ENCODE measurements around the gene PRKAG2. TPM values are rescaled to one million over a fixed set of nuclear protein-coding genes. Genes with fewer than 3 reads are reported as not detected.

Gene PRKAG2
- total and polyA plus RNA-seq, 8 donors = 19.9 to 302 (median 60.9) TPM

GRCh38 chr7:151723321-151723720, 153.6 kb downstream of the PRKAG2 start:
- no peak overlapping the region for H3K4me3 ChIP-seq
- H3K36me3 ChIP-seq = no peaks in the 10 kb centered on the region
- no peaks in the 10 kb centered on the region for H3K9me3 ChIP-seq
- intact Hi-C loops (cut with DNase I; ENCODE audit: low total_unique reads) = no loop called here
- peaks cover 18 to 56% (median 34%) of the 10 kb centered on the region in 4 donors for H3K4me1 ChIP-seq
- no peak for TF ChIP-seq EP300 (IDR thresholded peaks at IDR 0.05)
- TF ChIP-seq CTCF (IDR thresholded peaks at IDR 0.05) = no peak
- no peak for TF ChIP-seq POLR2A (IDR thresholded peaks at IDR 0.05)
- TF ChIP-seq POLR2AphosphoS5 (IDR thresholded peaks at IDR 0.05) = no peak
- 88 to 97% (median 95%) methylated on average over 12 of the region's 12 CpGs for WGBS, 5 donors
- no peak for DNase-seq
- H3K27ac ChIP-seq = no peak overlapping the region
- no peaks in the 10 kb centered on the region for H3K27me3 ChIP-seq

DNA sequence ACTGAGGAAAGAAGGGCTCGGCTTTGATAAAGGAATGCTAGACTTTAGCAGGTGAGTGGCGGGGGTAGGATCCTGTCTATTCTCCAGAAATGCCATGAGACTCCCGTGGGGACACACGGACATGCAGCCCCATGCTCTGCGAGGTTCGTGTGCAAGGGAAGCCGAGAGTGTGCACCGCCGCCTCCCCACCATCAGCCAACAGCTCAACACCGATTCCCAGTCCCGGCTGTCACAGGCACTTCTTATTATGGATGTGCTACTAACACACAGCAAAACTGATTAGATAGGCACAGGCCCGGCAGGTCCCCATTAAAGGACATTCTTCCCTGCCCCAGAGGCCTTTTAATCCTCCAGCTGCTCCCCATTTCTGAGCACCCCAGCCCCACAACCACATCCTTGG, 154.4 kb downstream of the PRKAG2 start:
- no peak for DNase-seq
- no peaks in the 10 kb centered on the region for H3K9me3 ChIP-seq
- intact Hi-C loops (cut with DNase I; ENCODE audit: low total_unique reads) = no loop called here
- 80 to 86% (median 84%) methylated on average over 12 of the region's 12 CpGs for WGBS, 5 donors
- peaks cover 13 to 55% (median 31%) of the 10 kb centered on the region in 4 donors for H3K4me1 ChIP-seq
- no peak overlapping the region for H3K27ac ChIP-seq
- H3K4me3 ChIP-seq = no peak overlapping the region
- no peaks in the 10 kb centered on the region for H3K27me3 ChIP-seq
- no peak for TF ChIP-seq EP300 (IDR thresholded peaks at IDR 0.05)
- H3K36me3 ChIP-seq = no peaks in the 10 kb centered on the region

DNA sequence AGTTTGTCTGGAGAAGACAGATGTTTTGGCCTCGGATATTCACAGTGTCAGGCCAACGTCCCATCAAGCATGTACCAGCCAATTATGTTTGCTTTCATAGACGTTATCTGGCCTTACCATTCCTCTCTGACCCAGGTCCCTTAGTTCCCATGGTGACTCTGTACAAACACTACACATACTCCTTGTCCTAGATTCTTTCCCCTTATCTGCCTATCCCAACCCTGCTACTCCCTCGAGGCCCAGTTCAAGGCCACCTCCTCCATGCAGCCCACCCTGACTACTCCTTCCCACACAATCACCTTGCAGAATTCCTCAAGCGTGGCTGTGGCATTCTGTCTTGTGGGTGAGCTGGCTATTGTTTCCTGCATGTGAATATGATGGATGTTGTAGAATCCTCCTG, 155.2 kb downstream of the PRKAG2 start:
- Histone ChIP-seq H3K36me3 (no peaks in the 10 kb centered on the region), H3K4me1 (peaks cover 8 to 55% (median 31%) of the 10 kb centered on the region in 4 donors), H3K4me3 (no peak overlapping the region), H3K27me3 (no peaks in the 10 kb centered on the region), H3K9me3 (no peaks in the 10 kb centered on the region), H3K27ac (no peak overlapping the region)
- intact Hi-C loops (cut with DNase I; ENCODE audit: low total_unique reads) = no loop called here
- WGBS, 5 donors = 34 to 62% (median 46%) methylated on average over 5 of the region's 5 CpGs
- peak in 1 of 2 donors; percentile 71 for DNase-seq
- TF ChIP-seq POLR2AphosphoS5 (IDR thresholded peaks at IDR 0.05) (peak in 1 of 3 donors; percentile 30), CTCF (IDR thresholded peaks at IDR 0.05) (no peak), POLR2A (IDR thresholded peaks at IDR 0.05) (no peak), EP300 (IDR thresholded peaks at IDR 0.05) (no peak)

GRCh38 chr7:151721236-151721635, 155.7 kb downstream of the PRKAG2 start:
- Histone ChIP-seq H3K9me3 (no peaks in the 10 kb centered on the region), H3K36me3 (no peaks in the 10 kb centered on the region), H3K27ac (peak overlapping the region in 1 of 5 donors; percentile 16), H3K4me3 (no peak overlapping the region), H3K4me1 (peaks cover 12 to 56% (median 36%) of the 10 kb centered on the region in 4 donors), H3K27me3 (no peaks in the 10 kb centered on the region)
- DNase-seq = no peak
- no peak for TF ChIP-seq EP300 (IDR thresholded peaks at IDR 0.05)
- TF ChIP-seq POLR2AphosphoS5 (IDR thresholded peaks at IDR 0.05) = no peak
- TF ChIP-seq POLR2A (IDR thresholded peaks at IDR 0.05) = no peak
- TF ChIP-seq CTCF (IDR thresholded peaks at IDR 0.05) = no peak
- intact Hi-C loops (cut with DNase I; ENCODE audit: low total_unique reads) = no loop called here
- 69 to 83% (median 75%) methylated on average over 9 to 11 of the region's 11 CpGs for WGBS, 5 donors

DNA sequence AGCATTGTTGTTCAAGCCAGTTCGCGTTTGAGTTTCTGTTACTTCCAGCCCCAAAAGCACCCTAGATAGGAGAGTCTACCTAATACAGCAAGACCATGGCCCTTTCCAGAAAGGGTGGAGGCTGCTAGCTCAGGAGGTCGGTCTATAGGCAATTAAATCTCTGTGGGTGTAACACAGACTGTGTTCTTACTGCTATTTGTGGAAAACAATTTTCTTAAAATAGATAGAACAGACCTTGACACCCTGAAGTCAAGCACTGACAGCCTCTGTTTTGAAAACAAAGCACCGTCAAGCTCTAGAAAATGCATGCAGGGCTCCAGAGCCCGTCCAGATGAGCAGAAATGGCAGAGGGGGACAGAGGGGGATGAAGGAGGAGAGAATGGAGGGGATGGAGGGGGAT, 156.6 kb downstream of the PRKAG2 start:
- 54 to 69% (median 66%) methylated on average over 5 of the region's 5 CpGs for WGBS, 5 donors
- H3K27ac ChIP-seq = no peak overlapping the region
- intact Hi-C loops (cut with DNase I; ENCODE audit: low total_unique reads) = no loop called here
- H3K36me3 ChIP-seq = no peaks in the 10 kb centered on the region
- TF ChIP-seq POLR2AphosphoS5 (IDR thresholded peaks at IDR 0.05) = no peak
- TF ChIP-seq CTCF (IDR thresholded peaks at IDR 0.05) = no peak
- no peak for TF ChIP-seq POLR2A (IDR thresholded peaks at IDR 0.05)
- no peak for TF ChIP-seq EP300 (IDR thresholded peaks at IDR 0.05)
- no peak overlapping the region for H3K4me3 ChIP-seq
- DNase-seq = no peak
- H3K4me1 ChIP-seq = peaks cover 20 to 55% (median 40%) of the 10 kb centered on the region in 4 donors
- H3K9me3 ChIP-seq = no peaks in the 10 kb centered on the region
- H3K27me3 ChIP-seq = no peaks in the 10 kb centered on the region
